Activated T-cell treated with anti-CD3 and anti-CD28 coated beads, Interleukin-2, amount 50 U/mL, for 48 hours (primary cell): ENCODE results near the gene G6PD.
"Not testable (repeated sequence)": the region's sequence is repeated elsewhere in the genome, so short reads cannot be mapped to it uniquely, and the experiment has no call there.

Source experiments
- DNase-seq, 2 experiments: peaks; one replicate each; pipeline ENCODE4 v3.0.0-alpha.2; 2020

The G6PD gene

DNA sequence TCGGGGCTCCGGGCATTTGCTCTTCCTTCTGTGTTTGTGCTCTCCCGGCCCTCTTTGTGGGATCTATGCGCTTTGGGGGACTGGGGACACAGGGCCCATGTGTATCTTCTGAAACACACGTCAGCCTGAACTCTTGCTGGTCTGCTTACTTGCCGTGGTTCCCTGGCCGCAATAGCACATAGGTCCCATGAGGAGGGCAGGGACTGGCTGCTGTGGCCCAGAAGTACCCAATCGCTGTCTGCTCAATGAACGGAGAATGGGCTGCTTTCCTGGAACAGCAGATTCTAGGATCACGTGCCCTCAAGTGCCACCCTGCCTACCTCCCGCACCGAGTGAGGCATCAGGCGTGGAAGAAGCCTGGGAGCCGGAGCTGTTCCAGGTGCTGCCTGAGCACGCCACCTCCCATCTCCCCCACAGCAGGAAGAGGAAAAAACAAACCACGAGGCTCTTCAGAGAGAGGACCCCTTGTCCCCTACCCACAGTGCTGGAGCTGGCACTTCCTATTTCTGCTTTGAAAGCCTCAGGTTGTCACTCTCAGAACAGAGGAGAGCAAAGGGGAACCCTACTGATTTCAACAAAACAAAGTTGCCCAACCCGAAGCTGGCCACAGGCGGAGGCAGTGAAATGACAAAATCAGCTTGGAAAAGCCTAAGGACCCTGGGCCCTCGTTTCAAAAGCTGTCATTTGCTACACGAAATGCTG, 3.8 kb downstream of the G6PD start:
- peak; percentile 48 to 53 for DNase-seq

DNA sequence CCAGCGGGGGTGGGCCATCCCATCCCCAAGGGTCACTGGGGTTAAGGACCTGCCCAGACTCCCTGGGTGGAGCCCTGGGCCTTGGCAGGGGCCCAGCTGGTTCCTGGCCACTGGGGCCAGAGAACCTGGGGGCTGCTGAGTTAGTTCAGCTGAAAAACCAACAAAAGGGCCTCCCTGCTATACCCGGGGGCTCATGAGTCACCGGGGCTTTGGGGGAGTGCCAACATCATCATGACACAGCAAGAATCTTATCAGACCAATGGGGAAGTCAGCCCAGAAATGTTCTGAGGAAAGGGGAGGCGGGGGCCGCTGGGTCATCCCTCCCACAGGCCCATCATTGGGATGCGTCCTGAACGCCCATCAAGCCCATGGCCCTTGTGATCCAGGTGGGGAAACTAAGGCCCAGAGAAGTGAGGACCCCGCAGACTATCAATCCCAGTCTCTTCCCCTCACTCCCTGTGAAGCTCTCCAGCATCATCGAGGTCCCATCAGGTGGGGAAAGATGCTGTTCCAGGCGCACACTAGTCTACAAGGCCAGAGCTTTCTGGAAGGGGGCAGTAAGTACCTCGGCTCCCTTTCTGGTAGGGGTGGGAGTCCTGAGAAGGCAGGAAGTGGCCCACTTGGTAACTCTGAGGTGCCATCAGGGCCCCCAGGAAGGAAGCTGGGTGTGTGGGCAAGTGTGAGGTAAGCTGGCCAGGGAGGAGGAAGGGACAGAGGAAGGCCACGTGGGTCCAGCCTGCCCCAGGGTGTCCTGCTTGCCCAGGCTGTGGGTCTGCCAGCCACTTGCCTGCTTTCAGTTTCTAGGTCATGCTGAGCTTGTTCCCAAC, 4.5 kb downstream of the G6PD start:
- DNase-seq = peak; percentile 62 to 73

DNA sequence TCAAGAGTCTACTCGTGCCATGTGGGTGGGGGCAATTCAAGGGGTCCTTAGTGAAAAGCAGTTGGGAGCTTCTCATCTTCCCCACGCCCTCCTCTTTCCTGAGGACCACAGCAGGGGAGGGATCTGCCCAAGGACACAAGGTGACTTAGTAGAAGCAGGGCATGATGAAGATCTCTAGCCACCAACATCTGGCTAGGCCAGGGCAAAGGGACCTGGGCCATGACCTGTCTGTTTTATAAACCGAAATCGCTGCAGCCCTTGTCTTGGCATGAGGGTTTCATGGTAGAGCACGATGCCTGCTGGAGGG, 5.1 kb downstream of the G6PD start:
- DNase-seq = no peak

DNA sequence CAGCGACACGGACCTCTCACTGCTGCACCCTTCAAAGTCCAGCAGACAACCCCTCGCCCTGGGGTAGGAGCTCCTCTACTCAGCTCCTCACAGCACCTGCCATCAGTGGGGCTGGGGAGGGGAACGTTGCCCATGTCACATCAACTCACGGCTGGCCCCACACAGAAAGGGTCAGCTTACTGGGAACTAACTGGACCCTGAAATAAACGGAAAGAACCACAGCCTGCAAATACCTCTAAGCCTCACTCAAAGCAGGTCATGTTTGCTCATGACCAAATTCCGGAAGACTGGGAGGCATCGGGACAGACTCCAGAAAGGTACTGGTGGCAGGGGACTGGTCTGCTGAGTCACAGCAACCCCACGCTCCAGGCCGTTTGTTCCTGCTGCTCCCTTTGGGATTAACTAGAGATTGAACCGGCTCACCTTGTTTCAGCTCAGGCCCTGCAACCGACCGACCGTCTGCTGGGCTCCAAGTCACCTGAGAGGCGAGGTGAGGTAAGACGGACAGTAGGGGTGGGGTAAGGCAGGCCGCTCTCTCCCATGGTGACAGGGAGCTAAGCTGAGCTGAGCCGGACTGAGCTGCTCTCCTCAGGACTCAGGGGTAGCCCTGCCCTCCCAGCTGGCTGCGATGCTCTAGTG, 5.6 kb downstream of the G6PD start:
- DNase-seq = no peak

DNA sequence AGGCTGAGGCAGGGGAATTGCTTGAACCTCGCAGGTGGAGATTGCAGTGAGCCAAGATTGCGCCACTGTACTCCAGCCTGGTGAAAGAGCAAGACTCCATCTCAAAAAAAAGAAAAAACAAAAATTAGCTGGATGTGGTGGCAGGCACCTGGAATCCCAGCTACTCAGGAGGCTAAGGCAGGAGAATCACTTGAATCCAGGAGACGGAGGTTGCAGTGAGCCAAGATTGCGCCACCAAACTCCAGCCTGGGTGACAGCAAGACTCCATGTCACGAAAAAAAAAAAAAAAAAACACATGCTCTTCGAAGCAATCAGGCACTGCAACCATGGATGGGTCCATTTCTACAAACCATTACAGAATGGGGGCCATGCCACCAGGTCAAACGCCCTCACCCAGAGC, 6.3 kb downstream of the G6PD start:
- not testable (repeated sequence) for DNase-seq

DNA sequence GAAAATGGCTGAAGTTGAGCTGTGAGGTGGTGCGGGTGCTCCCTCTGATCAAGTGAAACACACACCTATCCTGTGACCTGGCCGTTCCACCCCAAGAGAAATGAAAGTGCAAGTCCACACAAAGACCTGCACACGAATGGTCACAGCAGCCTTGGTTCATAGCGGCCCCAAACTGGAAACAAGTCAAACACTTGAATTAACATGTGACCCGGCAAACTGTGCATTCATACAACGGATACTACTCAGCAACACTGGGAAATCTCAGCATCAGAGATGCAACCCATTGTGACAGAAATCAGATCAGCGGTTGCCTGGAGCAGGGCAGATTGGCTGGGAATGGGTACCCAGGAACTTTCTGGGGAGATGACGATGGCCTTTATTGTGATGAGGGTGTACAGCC, 7.6 kb downstream of the G6PD start:
- DNase-seq = no peak

DNA sequence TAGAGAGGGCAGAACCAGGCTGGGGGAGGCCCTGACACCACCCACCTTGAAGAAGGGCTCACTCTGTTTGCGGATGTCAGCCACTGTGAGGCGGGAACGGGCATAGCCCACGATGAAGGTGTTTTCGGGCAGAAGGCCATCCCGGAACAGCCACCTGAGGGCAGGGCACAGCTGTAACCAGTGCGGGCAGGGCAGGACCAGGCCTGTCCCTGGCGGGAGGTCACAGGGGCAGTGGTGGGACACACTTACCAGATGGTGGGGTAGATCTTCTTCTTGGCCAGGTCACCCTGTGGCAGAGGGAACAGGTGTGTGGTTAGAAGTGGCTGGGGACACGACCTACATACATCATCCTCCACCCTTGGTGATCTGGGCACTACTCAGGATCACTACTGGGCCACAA, 10.8 kb downstream of the G6PD start:
- DNase-seq = no peak

DNA sequence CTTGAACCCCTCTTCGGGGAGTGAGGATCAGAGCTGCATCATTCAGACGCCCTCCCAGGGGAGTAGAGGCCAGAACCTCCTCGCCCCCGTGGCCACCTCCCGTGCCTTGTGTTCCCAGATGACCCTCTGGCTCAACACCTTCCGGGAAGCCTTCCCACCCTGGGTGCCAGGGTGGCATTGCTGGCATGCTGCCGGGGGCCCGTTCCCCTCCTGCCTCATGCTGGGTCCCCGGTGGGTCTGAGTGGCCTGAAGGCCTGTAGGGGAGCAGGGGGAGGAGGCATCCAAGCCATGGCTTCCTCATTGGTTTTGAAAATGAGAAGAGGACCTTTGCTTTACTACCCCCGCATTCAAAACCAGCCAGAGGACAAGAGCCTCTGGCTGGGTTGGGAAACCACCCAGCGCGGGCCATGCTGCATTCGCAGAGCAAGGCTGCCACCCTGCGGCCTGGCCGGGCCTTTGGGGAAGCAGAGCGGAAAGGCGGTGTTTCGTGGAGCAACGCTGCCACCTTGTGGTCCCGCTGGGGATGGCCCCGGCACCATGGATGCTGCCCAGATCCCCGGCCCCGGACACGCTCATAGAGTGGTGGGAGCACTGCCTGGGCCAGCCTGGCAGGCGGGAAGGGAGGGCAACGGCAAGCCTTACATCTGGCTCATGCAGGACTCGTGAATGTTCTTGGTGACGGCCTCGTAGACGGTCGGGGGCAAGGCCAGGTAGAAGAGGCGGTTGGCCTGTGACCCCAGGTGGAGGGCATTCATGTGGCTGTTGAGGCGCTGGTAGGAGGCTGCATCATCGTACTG, 11.9 kb downstream of the G6PD start:
- DNase-seq = peak; percentile 93 to 95

DNA sequence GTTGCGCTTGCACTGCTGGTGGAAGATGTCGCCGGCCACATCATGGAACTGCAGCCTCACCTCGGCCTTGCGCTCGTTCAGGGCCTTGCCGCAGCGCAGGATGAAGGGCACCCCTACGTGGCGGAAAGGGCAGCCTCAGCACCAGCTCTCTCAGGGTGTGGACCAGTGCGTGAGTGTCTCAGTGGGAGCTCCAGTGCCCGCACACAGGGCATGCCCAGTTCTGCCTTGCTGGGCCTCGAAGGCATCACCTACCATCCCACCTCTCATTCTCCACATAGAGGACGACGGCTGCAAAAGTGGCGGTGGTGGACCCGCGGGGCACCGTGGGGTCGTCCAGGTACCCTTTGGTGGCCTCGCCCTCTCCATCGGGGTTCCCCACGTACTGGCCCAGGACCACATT, 14.0 kb downstream of the G6PD start:
- DNase-seq = no peak

DNA sequence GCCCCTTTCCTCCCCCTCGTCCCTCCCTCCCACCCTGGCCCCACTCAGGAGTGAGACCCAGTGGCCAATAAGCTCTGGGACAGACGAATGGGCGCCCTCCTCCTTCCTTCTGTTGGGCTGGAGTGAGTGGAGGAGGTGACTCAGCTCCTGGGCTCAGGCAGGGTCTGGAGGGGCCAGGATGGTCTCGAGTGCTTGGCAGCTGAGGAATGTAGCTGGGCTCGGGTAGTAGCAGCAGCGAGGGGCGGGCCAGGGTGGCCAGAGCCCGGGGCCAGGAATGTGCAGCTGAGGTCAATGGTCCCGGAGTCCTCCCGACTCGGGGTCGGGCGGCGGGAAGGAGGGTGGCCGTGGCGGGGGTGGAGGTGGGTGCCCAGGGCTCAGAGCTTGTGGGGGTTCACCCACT, 15.0 kb downstream of the G6PD start:
- no peak for DNase-seq

DNA sequence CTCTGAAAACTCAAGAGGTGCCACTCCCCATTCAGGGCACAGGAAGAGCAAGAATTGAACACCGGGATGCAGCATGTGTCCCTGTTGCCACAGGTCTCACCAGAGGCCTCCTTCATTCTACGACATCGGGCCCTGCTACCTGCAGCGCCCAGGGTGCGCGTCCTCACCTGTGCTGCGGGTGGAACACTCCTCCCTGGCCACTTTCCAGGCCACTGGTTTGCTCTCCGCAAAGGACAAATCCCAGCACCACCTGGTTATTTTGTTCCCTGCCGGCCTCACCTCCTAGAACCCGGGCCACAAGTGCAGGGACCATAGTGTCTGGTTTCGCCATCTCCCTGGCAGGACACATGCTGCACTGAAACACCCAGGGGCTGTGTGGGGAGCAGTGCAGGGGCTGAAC, 16.4 kb downstream of the G6PD start:
- DNase-seq = no peak

DNA sequence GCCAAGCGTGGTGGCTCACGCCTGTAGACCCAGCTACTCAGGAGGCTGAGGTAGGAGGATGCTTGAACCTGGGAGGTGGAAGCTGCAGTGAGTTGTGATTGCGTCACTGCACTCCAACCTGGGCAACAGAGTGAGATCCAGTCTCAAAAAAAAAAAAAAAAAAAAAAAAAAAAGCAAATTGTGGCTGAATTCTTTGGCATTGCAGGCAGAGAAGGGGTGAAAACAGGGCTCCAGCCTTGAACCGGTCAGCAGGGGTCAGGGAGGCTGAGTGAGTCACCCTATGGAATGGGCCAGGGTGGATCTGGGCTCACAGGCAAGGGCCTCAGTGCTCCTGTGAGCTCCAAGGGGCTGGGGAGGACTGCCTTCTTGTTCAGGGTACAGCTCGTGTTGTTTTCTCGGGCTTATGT, 17.4 kb downstream of the G6PD start:
- DNase-seq = no peak

DNA sequence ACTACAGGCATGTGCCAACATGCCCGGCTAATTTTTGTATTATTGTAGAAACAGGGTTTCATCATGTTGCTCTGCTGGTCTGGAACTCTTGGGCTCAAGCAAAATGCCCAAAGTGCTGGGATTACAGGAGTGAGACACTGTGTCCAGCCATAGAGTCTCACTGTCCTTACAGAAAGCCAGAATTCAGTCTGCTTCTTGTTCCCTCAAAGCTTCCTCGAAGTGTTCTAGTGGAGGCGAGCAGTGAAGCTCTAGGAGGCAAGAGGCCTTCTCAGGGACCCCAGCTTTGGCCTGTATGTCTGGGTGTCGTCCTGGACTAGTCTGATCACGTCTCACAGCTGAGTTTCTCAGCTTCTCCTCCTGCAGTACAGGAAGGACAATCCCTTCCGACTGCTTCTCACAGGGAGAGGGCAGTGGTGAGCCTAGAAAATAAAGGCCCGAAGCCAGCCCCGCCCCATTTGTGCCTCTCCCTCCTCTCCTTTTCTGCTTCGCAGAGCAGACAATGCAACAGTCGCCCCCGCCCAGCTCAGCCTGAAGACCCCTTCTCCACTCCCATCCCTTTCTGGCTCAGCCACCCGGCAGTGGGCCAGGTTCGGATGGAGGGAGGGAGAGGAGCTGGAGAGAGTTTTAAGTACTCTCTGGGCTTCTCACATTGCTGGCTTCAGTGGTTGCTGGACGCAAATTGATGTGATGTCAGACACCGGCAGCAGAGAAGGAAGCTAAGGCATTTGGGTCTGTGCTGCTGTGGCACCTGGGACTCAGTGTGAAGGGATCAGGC, 19.6 kb downstream of the G6PD start:
- peak; percentile 73 to 76 for DNase-seq

DNA sequence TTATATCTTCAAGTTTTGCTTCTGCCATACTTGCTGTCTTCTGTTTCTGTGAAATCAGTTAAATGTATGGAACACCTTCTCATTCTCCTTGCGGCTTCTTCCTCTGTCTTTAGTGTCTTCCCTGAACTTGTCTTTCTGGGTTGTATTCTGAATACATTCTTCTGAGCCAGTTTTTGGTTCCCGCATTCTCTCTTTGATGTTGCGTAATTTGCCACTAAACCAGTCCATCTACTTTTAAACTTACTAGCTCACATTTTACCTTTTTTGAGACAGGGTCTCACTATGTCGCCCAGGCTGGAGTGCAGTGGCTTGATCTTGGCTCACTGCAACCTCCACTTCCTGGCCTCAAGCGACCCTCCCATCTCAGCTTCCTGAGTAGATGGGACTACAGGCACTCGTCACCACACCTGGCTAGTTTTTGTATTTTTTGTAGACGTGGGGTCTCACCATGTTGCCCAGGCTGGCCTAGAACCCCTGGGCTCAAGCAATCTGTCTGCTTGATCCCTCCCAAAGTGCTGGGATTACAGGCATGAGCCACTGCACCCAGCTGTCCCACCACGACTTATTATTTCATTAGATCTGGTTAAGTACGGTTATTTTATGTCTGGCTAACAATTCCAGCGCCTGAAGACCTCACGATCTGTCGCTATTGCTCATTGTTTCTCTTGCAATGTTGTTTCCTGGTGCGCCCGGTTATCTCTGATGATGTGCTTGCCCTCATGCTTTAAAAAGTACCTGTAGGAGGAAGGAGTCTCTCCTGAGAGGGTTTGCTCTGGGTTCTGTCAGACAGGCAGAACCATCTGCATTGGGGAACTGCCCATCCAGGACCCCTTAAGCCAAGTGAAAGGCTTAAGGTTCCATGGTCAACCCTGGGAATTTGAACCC, 20.8 kb downstream of the G6PD start:
- no peak for DNase-seq

DNA sequence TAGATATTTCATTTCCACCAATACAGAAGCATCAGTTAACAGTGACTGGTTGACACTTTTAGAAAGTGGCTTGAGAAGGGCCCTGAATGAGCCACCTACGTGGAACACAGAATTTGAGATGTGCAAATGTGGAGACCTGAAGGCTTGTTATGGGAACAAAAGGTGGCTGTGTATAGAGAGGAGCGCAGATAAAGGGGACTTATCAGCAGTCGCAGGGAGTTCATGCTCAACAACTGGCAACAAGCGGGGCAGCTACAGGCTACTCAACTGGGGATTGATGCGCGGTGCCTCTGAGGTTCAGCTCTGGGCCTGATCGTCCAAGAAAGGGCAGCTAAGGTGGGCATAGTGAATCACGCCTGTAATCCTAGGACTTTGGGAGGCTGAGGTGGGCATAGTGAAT, 27.3 kb downstream of the G6PD start:
- DNase-seq = no peak

DNA sequence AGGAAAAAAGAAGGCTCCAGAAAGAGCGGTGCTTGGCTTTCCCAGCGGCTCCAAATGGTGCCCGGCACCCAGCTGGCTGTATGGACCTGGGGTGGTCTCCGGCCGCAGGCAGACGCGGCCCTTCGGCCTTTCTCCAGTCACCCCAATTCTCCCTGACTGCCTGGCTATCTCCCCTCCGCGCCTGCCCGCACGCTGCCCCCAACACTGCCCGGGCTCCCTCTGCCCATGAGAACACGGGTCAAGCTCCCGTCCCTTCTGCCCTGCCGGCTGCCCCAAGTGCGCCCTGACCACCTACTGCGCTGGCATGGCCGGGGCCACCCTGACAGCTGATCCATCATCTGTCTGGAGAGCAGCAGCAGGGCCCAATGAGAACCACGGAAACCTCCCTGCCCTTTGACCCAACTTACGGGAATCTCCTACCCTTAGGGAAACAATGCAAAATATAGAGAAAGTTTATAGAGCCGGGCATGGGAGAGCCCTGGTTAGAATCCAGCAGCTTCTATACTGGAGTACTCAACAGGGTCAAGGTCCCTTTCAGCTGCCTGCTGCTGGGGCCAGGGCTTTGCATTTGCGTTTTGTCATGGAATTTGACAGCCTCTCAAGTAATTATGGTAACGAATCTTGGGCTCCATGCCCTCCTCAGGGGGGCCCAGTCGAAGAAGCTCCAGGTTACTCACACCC, 29.4 kb downstream of the G6PD start:
- DNase-seq = no peak

DNA sequence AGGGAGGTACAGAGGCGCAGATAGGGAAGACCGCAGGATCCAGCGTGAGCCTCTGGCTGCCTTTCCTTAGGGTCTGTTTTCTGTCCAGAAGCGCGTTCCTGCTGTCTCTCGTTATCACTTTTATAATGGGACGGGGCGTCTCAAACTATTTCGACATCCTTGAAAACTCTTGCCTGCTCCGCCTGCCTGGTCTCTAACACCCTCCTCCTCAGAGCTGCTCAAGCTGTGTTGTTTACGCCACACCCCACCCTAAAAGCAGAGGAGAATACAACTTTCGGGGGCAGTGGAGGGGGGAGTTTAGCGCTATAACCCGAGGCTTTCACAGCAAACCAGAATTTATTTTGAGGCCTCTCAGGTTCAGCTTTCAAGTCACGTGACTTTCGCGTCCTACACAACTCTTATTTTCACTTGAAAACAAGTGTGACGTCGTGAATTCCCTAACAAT, 30.0 kb downstream of the G6PD start:
- no peak for DNase-seq

DNA sequence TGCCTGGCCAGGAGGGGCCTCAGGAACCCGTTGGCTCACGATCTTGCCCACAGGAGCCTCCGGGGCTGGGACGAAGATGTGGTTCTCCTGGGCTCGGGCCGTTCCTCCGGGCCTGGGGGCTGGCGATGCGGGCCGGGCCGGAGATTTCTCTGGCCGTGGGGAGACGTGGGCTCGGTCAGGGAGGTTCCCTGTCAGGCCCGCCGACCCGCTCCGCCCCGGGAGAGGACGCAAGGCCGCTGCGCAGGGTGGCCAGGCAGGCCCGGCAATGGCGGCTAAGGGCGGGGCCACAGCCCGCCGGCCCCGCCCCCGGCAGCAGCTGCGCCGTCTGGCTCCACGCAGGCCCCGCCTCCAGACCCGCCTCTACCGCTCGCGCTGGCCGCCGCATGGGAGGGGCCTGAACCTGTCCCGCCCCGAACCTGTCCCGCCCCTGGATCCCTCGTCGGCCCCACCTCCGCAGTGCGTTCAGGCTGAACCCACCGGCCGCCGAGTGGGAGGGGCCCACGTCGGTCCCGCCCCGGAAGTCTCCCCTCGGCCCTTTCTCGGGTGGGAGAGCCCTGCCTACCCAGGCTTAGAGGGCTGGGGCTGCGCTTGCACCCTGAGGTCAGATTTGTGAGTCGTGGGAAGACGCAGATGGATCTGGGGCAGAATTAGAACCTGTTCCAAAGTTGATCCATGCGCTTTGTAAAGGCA, 30.5 kb downstream of the G6PD start, which contains the start of gene FAM3A:
Gene FAM3A (minus strand): TSS at position 267 of the 690 bp plus-strand sequence. CDS start 460 bp downstream, outside the sequence.
- DNase-seq = peak; percentile 95 to 97

DNA sequence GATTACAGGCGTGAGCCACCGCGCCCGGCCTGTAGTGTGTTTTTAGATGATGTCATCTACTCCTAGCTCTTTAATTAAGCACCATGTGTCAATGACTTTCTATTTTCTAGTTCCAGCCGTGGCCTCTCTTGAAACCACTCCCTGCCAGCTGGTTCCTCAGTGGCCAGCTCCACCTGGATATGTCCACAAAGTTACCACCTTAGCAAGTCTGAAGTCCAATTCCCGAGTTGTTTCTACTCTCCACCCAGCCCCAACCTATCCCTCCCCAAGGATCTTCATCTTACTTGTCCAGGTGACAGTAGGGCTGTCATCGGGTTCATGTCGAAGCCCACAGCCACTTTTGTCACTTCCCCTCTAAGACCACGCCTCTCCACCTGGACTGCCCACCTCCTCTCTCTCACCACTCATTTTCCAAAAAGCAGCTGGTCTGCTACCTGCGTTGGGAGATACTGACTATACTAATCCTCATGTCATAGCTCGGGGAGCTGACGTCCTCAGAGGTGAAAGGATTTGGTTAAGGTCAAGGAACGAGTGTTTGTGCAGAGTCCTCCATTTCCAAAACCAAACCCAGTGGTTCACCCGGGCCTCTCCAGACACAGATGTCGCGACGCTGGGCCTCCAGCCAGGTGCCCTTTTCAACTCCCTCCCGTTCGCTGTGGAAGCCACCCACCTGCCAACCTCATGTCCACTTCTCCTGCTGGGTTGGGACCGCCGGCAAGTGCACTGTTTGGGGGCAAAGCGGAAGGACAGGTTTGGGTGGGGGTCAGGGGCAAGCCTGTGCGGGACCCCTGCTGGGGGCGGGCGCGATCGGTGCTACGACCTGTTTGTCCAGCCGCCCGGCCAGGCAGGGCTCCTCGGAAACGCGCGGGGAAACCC, 31.3 kb downstream of the G6PD start:
- DNase-seq = peak; percentile 45 to 49
